CD8-positive, alpha-beta memory T cell (primary cell): ENCODE data around the gene RNU6-9. TPM values are rescaled to one million over a fixed set of nuclear protein-coding genes. Genes with fewer than 3 reads are reported as not detected.

Experiments
- CTCF ChIA-PET: fragments of 350-600 bp; sonication (Branson Sonifier 250); formaldehyde crosslinking; loops from one replicate; lab custom pipeline; 2021; ENCODE audit warnings: antibody characterized with exemption; lab: Charles Lee
- POLR2A ChIA-PET: fragments of 350-600 bp; sonication (Branson Sonifier 250); formaldehyde crosslinking; loops from one replicate; lab custom pipeline; 2021; ENCODE audit warnings: antibody characterized with exemption; lab: Charles Lee
- DNase-seq, 5 donors: peaks; one replicate each; pipeline versions ENCODE4 v3.0.0 to v3.0.0-alpha.2; 2020 to 2022; ENCODE audit warnings: mixed read lengths in 1 of 5
- H3K27ac ChIP-seq: one replicate; pipeline ENCODE4 v1.7.0; 2013; ENCODE audit warnings: low read depth, mild to moderate bottlenecking, low read length, moderate library complexity
- H3K27me3 ChIP-seq: 2 replicates; pipeline ENCODE4 v1.7.0; 2013; ENCODE audit warnings: low read length, mild to moderate bottlenecking; ENCODE audit not compliant: insufficient read depth, poor library complexity, severe bottlenecking
- H3K36me3 ChIP-seq: 2 replicates; pipeline ENCODE4 v1.7.0; 2013; ENCODE audit warnings: mild to moderate bottlenecking, low read length, moderate library complexity; ENCODE audit not compliant: insufficient read depth
- H3K4me1 ChIP-seq: 2 replicates; pipeline ENCODE4 v1.7.0; 2013; ENCODE audit warnings: mild to moderate bottlenecking, low read length, moderate library complexity; ENCODE audit not compliant: insufficient read depth
- H3K4me3 ChIP-seq: 2 replicates; pipeline ENCODE4 v1.7.0; 2013; ENCODE audit warnings: mild to moderate bottlenecking, low read length
- H3K9me3 ChIP-seq: 2 replicates; pipeline ENCODE4 v1.7.0; 2013; ENCODE audit warnings: mild to moderate bottlenecking, low read length
- H3K27ac Mint-ChIP-seq, 8 donors: one replicate each; pipeline ENCODE4 v1.8.0; 2020 to 2021; ENCODE audit warnings: mixed read lengths in 8 of 8, mild to moderate bottlenecking in 6 of 8, inconsistent platforms in 3 of 8, moderate library complexity in 3 of 8
- H3K27me3 Mint-ChIP-seq, 2 donors: one replicate each; pipeline ENCODE4 v1.8.0; 2020 to 2021; ENCODE audit warnings: mixed read lengths in 2 of 2, mild to moderate bottlenecking in 1 of 2, moderate library complexity in 1 of 2
- H3K36me3 Mint-ChIP-seq, 3 donors: one replicate each; pipeline ENCODE4 v1.8.0; 2020 to 2021; ENCODE audit warnings: mixed read lengths in 3 of 3, inconsistent platforms in 1 of 3, mild to moderate bottlenecking in 1 of 3
- H3K4me1 Mint-ChIP-seq, 3 donors: one replicate each; pipeline ENCODE4 v1.8.0; 2020 to 2021; ENCODE audit warnings: mixed read lengths in 3 of 3, inconsistent platforms in 1 of 3, mild to moderate bottlenecking in 1 of 3
- H3K4me3 Mint-ChIP-seq, 7 donors: one replicate each; pipeline ENCODE4 v1.8.0; 2020 to 2021; ENCODE audit warnings: mixed read lengths in 7 of 7, mild to moderate bottlenecking in 6 of 7, moderate library complexity in 4 of 7, inconsistent platforms in 2 of 7
- H3K9me3 Mint-ChIP-seq, 5 donors: one replicate each; pipeline ENCODE4 v1.8.0; 2020 to 2022; ENCODE audit warnings: mixed read lengths in 5 of 5, mild to moderate bottlenecking in 3 of 5, moderate library complexity in 2 of 5, inconsistent platforms in 1 of 5
- polyA plus RNA-seq: library from polyadenylated mRNA; unstranded; fragments of 300-500 nt; fragmentation: Illumina TruSeq; gene quantifications from one replicate; pipeline ENCODE4 v1.2.3, GENCODE V29; 2021
- total RNA-seq, 2 experiments: library from RNA; stranded (reverse); gene quantifications; one replicate each; pipeline ENCODE4 v1.2.3, GENCODE V29; 2021

RNU6-9 gene
- total and polyA plus RNA-seq, 3 experiments from 2014 or later = not detected

DNA sequence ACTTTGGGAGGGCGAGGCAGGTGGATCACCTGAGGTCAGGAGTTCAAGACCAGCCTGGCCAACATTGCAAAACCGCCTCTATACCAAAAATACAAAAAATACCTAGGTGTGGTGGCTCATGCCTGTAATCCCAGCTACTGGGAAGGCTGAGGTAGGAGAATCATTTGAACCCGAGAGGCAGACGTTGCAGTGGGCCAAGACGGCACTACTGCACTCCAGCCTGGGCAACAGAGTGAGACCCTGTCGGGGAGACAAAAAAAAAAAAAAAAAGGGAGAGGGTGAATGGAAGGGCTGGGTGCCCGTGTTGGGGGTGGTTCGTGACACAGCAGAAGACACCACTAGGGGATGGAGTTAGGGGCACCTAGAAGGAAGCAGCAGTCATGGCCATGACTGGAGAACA is 23.0 kb upstream of the RNU6-9 start:
- no peak for DNase-seq
- Mint-ChIP-seq H3K4me3 (peak overlapping the region in 2 of 7 donors; percentile 42 to 58), H3K27ac (peak overlapping the region in 3 of 8 donors; percentile 38 to 64 (median 63)), H3K9me3 (no peaks in the 10 kb centered on the region), H3K27me3 (peaks cover 0 to 5% of the 10 kb centered on the region in 2 donors), H3K36me3 (peaks cover 0 to 34% (median 4%) of the 10 kb centered on the region in 3 donors), H3K4me1 (peaks cover 10 to 17% (median 16%) of the 10 kb centered on the region in 3 donors)
- Histone ChIP-seq H3K27ac (no peak overlapping the region), H3K36me3 (peaks cover 8% of the 10 kb centered on the region), H3K4me3 (no peak overlapping the region), H3K9me3 (no peaks in the 10 kb centered on the region), H3K4me1 (peaks cover 13% of the 10 kb centered on the region), H3K27me3 (no peaks in the 10 kb centered on the region)
- ChIA-PET CTCF (interaction anchor here (1.2 kb wide), 1 partner anchor 114 kb away, joined by 3 read pairs; the partner anchor contains the start of gene WDR18), POLR2A (no interaction called here)

DNA sequence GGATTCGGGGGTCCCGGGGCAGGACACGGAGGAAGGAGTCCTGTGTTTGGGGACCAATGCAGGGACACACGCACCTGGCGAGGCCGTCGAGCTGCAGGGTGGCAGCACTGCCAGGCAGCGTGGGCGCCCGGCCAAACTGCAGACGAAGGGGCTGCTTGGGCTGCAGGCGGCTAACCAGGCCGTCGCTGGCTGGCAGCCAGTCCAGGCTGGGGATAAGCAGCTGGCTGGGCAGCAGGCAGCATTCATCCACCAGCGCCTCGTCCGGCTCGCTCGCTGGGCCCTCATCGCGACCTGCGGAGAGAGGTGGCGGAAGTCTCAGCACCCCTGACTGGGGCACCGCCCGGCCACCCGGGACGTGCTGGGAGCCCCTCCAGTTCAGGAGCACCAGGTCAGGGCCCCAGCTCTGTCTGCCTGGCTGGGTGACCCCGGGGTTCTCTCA is 22.3 kb upstream of the RNU6-9 start:
- no peak for DNase-seq
- CTCF ChIA-PET = interaction anchor here (1.6 kb wide), 1 partner anchor 45 kb away, joined by 5 read pairs; no protein-coding TSS in a partner anchor

DNA sequence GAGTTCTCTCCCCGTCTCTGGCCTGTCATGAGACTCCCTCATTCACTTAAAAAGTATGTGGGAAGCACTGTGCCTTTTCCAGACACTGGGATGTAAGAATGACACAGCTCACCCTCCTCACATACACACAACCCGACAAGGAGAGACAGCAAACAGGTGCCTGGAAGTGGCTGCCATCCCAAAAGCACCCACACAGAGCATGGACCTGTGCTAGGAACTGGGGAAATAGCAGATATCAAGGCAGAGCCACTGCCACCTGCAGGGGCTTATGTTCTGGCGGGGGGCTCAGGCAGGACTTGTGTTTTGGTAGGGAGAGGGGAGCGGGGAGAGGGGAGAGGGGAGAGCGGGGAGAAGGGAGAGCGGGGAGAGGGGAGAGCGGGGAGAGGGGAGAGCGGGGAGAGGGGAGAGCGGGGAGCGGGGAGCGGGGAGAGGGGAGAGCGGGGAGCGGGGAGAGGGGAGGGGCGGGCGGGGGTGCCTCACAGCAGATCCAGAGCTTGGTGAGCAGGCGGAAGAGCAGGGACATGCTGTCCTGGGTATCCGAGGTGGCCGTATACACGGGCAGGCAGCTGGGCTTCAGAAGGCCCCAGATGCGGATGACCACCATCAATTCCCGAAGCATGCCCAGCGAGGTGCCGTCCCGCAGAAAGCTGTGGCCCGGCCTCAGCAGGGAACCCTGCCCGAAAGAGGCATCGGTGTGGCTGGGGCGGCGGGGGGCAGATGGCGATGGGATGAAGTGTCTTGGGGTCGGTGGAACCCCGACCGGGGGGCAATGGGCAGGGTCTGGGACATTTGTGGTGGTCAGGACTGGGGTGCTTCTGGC is 21.6 kb upstream of the RNU6-9 start:
- Mint-ChIP-seq H3K36me3 (peaks cover 0 to 42% (median 4%) of the 10 kb centered on the region in 3 donors), H3K27ac (peak overlapping the region; percentile 54 to 98 (median 88)), H3K4me3 (peak overlapping the region; percentile 8 to 88 (median 79)), H3K4me1 (peaks cover 10 to 15% (median 14%) of the 10 kb centered on the region in 3 donors), H3K27me3 (peaks cover 0 to 5% of the 10 kb centered on the region in 2 donors), H3K9me3 (no peaks in the 10 kb centered on the region)
- CTCF ChIA-PET = interaction anchor here (1.4 to 1.6 kb wide), 3 partner anchors 8 to 112 kb away, joined by 4 to 7 read pairs (median 5); partner anchors contain the start of gene WDR18
- Histone ChIP-seq H3K4me1 (peaks cover 13% of the 10 kb centered on the region), H3K36me3 (peaks cover 8% of the 10 kb centered on the region), H3K27ac (peak overlapping the region; percentile 57), H3K9me3 (no peaks in the 10 kb centered on the region), H3K4me3 (no peak overlapping the region), H3K27me3 (no peaks in the 10 kb centered on the region)
- POLR2A ChIA-PET = interaction anchor here (1.0 to 1.8 kb wide), 4 partner anchors 8 to 37 kb away, joined by 3 to 9 read pairs (median 5); partner anchors contain the start of genes MED16 and RNU6-9
- peak in 2 of 5 donors; percentile 26 to 35 for DNase-seq

More for the DNA sequence above, 22.3 kb upstream of the RNU6-9 start:
- H3K9me3 Mint-ChIP-seq = no peaks in the 10 kb centered on the region
- Histone ChIP-seq H3K4me1 (peaks cover 13% of the 10 kb centered on the region), H3K27me3 (no peaks in the 10 kb centered on the region), H3K36me3 (peaks cover 8% of the 10 kb centered on the region), H3K9me3 (no peaks in the 10 kb centered on the region), H3K27ac (no peak overlapping the region), H3K4me3 (no peak overlapping the region)
- peaks cover 10 to 15% (median 14%) of the 10 kb centered on the region in 3 donors for H3K4me1 Mint-ChIP-seq
- H3K36me3 Mint-ChIP-seq = peaks cover 0 to 36% (median 4%) of the 10 kb centered on the region in 3 donors
- H3K27me3 Mint-ChIP-seq = peaks cover 0 to 5% of the 10 kb centered on the region in 2 donors
- no peak overlapping the region for H3K4me3 Mint-ChIP-seq
- H3K27ac Mint-ChIP-seq = peak overlapping the region in 1 of 8 donors; percentile 64
- POLR2A ChIA-PET = no interaction called here

DNA sequence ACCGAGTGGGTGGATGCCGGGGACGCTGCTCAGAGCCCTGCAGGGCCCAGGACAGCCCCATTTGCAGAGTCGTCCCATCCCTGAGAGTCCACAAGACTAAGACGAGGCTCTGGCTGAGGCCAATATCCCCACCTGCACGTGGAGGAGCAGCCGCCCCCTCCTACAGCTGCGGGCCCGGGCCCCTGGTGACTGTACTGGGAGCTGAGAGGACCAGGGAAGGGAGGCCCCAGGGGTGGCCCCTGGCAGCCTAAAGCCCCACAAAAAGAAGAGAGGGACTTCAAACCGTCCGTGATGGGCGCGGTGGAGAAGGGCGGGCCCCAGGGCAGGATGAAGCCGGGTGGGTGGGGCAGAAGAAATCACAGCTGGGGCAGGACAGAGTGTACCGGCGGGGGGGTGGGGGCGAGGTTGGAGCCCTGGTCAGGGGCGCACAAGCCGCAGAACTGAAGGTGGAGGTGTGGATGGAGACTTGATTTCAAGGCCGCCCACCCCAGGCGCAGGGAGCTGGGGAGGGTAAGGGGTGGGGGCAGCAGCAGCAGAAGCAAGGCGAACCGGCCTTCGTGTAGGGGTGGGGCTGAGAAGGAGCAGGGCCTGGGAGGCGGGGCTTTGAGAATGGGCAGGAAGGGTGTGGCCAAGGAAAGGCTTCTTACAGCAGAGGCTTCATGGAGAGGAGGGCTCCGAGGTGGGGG is 20.9 kb upstream of the RNU6-9 start:
- ChIA-PET POLR2A (interaction anchor here (0.6 to 1.8 kb wide), 5 partner anchors 8 to 156 kb away, joined by 3 to 9 read pairs (median 5); partner anchors contain the start of genes MED16 and RNU6-9), CTCF (interaction anchor here (1.4 to 1.6 kb wide), 3 partner anchors 9 to 111 kb away, joined by 4 to 7 read pairs (median 5); partner anchors contain the start of gene WDR18)
- Histone ChIP-seq H3K4me3 (no peak overlapping the region), H3K27ac (peak overlapping the region; percentile 57), H3K36me3 (peaks cover 8% of the 10 kb centered on the region), H3K27me3 (no peaks in the 10 kb centered on the region), H3K9me3 (no peaks in the 10 kb centered on the region), H3K4me1 (peaks cover 13% of the 10 kb centered on the region)
- H3K27ac Mint-ChIP-seq = peak overlapping the region in 7 of 8 donors; percentile 82 to 98 (median 91)
- peak; percentile 79 to 89 (median 85) for DNase-seq
- H3K27me3 Mint-ChIP-seq = peaks cover 0 to 5% of the 10 kb centered on the region in 2 donors
- peaks cover 10 to 14% (median 14%) of the 10 kb centered on the region in 3 donors for H3K4me1 Mint-ChIP-seq
- no peaks in the 10 kb centered on the region for H3K9me3 Mint-ChIP-seq
- H3K36me3 Mint-ChIP-seq = peaks cover 0 to 43% (median 4%) of the 10 kb centered on the region in 3 donors
- H3K4me3 Mint-ChIP-seq = peak overlapping the region; percentile 78 to 91 (median 84)

DNA sequence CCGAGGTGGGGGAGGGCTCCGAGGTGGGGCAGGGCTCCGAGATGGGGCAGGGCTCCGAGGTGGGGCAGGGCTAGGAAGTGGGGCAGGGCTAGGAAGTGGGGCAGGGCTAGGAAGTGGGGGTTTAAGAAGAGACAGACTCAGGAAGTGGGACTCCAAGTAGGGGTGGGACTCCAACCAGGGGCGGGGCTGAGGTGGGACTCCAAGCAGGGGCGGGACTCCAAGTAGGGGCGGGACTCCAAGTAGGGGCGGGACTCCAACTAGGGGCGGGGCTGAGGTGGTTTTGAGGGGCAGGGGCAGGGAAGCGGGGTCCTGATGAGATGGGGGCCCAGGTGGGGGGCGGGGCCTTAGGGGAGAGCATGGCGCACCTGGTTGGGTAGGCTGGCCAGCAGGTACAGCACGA is 20.2 kb upstream of the RNU6-9 start:
- Histone ChIP-seq H3K36me3 (peaks cover 8% of the 10 kb centered on the region), H3K27me3 (no peaks in the 10 kb centered on the region), H3K4me1 (peaks cover 13% of the 10 kb centered on the region), H3K27ac (no peak overlapping the region), H3K4me3 (no peak overlapping the region), H3K9me3 (no peaks in the 10 kb centered on the region)
- DNase-seq = peak; percentile 64 to 88 (median 80)
- peak overlapping the region in 3 of 8 donors; percentile 73 to 98 (median 87) for H3K27ac Mint-ChIP-seq
- H3K36me3 Mint-ChIP-seq = peaks cover 0 to 39% (median 2%) of the 10 kb centered on the region in 3 donors
- CTCF ChIA-PET = interaction anchor here (1.4 to 1.5 kb wide), 2 partner anchors 9 to 111 kb away, joined by 4 to 7 read pairs; partner anchors contain the start of gene WDR18
- no peaks in the 10 kb centered on the region for H3K9me3 Mint-ChIP-seq
- H3K27me3 Mint-ChIP-seq = peaks cover 0 to 5% of the 10 kb centered on the region in 2 donors
- POLR2A ChIA-PET = interaction anchor here (0.6 to 1.8 kb wide), 5 partner anchors 9 to 155 kb away, joined by 3 to 9 read pairs (median 5); partner anchors contain the start of genes MED16 and RNU6-9
- H3K4me3 Mint-ChIP-seq = peak overlapping the region; percentile 41 to 88 (median 66)
- H3K4me1 Mint-ChIP-seq = peaks cover 10 to 14% (median 12%) of the 10 kb centered on the region in 3 donors

DNA sequence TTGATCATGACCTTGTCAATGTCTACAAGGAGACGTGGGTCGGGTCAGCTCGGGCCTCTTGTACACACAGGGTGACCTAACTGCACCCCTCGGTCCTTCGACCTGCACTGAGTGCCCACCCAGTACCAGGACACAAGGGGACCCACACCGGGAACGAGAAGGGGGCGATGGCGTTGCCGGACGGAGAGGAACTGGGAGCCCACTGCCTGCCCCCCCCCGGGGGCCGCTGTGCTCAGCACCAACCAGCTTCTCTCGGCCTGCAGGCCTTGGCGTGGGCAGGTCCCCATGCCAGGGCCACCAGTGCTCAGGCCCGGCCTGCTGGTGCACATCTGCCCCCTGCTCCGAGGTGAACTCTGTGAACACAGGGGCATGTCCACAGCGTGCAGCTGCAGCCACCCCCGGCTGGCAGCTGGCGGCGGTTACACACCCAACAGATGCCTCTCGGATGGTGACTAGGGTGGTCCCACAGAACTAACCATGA is 19.7 kb upstream of the RNU6-9 start:
- no peak overlapping the region for H3K4me3 ChIP-seq
- DNase-seq = no peak
- H3K9me3 ChIP-seq = no peaks in the 10 kb centered on the region
- peaks cover 13% of the 10 kb centered on the region for H3K4me1 ChIP-seq
- peaks cover 0 to 36% (median 2%) of the 10 kb centered on the region in 3 donors for H3K36me3 Mint-ChIP-seq
- POLR2A ChIA-PET = no interaction called here
- H3K36me3 ChIP-seq = peaks cover 8% of the 10 kb centered on the region
- no peak overlapping the region for H3K4me3 Mint-ChIP-seq
- H3K27me3 ChIP-seq = no peaks in the 10 kb centered on the region
- H3K9me3 Mint-ChIP-seq = no peaks in the 10 kb centered on the region
- peaks cover 0 to 5% of the 10 kb centered on the region in 2 donors for H3K27me3 Mint-ChIP-seq
- H3K4me1 Mint-ChIP-seq = peaks cover 10 to 14% (median 12%) of the 10 kb centered on the region in 3 donors
- no peak overlapping the region for H3K27ac ChIP-seq
- no peak overlapping the region for H3K27ac Mint-ChIP-seq
- CTCF ChIA-PET = interaction anchor here (1.4 kb wide), 1 partner anchor 110 kb away, joined by 4 read pairs; the partner anchor contains the start of gene WDR18

DNA sequence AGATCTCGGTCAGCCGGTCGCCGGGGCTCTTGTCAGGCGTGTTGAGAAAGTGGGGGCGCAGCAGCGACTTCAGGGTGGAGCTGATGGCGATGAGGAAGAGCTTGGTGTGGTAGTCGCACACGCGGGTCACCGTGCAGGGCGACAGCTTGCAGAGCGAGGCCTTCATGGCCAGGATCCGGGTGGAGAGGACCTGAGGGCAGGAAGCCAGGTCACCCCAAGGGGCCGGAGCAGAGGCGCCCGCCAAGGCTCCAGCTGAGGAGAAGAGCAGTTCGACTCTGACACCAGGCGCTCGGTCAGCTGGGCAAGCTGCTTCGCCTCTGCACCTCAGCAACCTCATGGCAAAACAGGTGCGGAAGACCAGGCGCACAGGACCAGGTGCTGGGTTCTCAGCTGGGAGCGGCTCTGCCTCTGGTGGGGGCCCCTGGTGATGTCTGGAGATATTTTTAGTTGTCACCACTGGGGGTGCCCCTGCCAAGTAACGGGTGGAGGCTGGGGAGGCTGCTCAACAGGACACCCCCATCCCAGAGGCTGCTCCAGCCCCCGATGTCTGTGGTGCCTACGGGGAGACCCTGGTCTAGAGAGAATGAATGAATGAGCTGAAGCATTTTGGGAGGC is 17.9 kb upstream of the RNU6-9 start:
- Histone ChIP-seq H3K4me3 (no peak overlapping the region), H3K4me1 (peaks cover 13% of the 10 kb centered on the region), H3K36me3 (peaks cover 6% of the 10 kb centered on the region), H3K27ac (no peak overlapping the region), H3K27me3 (no peaks in the 10 kb centered on the region), H3K9me3 (no peaks in the 10 kb centered on the region)
- H3K27me3 Mint-ChIP-seq = peaks cover 0 to 3% of the 10 kb centered on the region in 2 donors
- DNase-seq = no peak
- peaks cover 6 to 18% (median 12%) of the 10 kb centered on the region in 3 donors for H3K4me1 Mint-ChIP-seq
- H3K36me3 Mint-ChIP-seq = peaks cover 0 to 28% (median under 1%) of the 10 kb centered on the region in 3 donors
- no peaks in the 10 kb centered on the region for H3K9me3 Mint-ChIP-seq
- H3K27ac Mint-ChIP-seq = no peak overlapping the region
- H3K4me3 Mint-ChIP-seq = no peak overlapping the region
- ChIA-PET POLR2A (interaction anchor here (0.8 to 1.0 kb wide), 2 partner anchors 12 to 18 kb away, joined by 3 read pairs; partner anchors contain the start of genes MED16 and RNU6-9), CTCF (interaction anchor here (1.2 to 2.1 kb wide), 3 partner anchors 10 to 33 kb away, joined by 3 to 12 read pairs (median 8); no protein-coding TSS in a partner anchor)
